Osteocyte (in vitro differentiated cells): ENCODE measurements around the gene SULT2B1. TPM values are rescaled to one million over a fixed set of nuclear protein-coding genes. Genes with fewer than 3 reads are reported as not detected.

Experiments used
- DNase-seq: peaks from one replicate; pipeline ENCODE4 v3.0.0; 2021; ENCODE audit warnings: mixed read lengths; ENCODE audit not compliant: unreplicated experiment; ENCODE audit errors: extremely low spot score
- H3K27ac Mint-ChIP-seq: one replicate; pipeline ENCODE4 v1.8.0; 2021; ENCODE audit warnings: mild to moderate bottlenecking, mixed read lengths; ENCODE audit not compliant: unreplicated experiment
- H3K27me3 Mint-ChIP-seq: one replicate; pipeline ENCODE4 v1.8.0; 2021; ENCODE audit warnings: mixed read lengths; ENCODE audit not compliant: unreplicated experiment
- H3K36me3 Mint-ChIP-seq: one replicate; pipeline ENCODE4 v1.8.0; 2021; ENCODE audit warnings: mixed read lengths; ENCODE audit not compliant: unreplicated experiment
- H3K4me1 Mint-ChIP-seq: one replicate; pipeline ENCODE4 v1.8.0; 2021; ENCODE audit warnings: mixed read lengths; ENCODE audit not compliant: unreplicated experiment
- H3K4me3 Mint-ChIP-seq: one replicate; pipeline ENCODE4 v1.8.0; 2021; ENCODE audit warnings: mild to moderate bottlenecking, moderate library complexity, mixed read lengths; ENCODE audit not compliant: unreplicated experiment
- H3K9me3 Mint-ChIP-seq: one replicate; pipeline ENCODE4 v1.8.0; 2021; ENCODE audit warnings: mixed read lengths; ENCODE audit not compliant: unreplicated experiment
- CTCF ChIP-seq: fragments of 200-600 bp; sonication (generic); IDR thresholded peaks from 2 replicates; pipeline ENCODE4 v1.5.0; 2021; ENCODE audit warnings: antibody characterized with exemption, mild to moderate bottlenecking, moderate library complexity
- total RNA-seq: library from RNA; stranded (reverse); gene quantifications from 2 replicates; pipeline ENCODE4 v1.2.1, GENCODE V29; 2021

SULT2B1 gene
- total RNA-seq, 1 donor from 2014 or later, result not detected

GRCh38 chr19:48608798-48609263, 56.9 kb downstream of the SULT2B1 start:
- TF ChIP-seq CTCF, result peak; percentile 48
- Mint-ChIP-seq H3K4me3 (no peak overlapping the region), H3K9me3 (no peaks in the 10 kb centered on the region), H3K27ac (no peak overlapping the region), H3K36me3 (no peaks in the 10 kb centered on the region), H3K27me3 (no peaks in the 10 kb centered on the region), H3K4me1 (peaks cover 2% of the 10 kb centered on the region)
- no peak for DNase-seq

DNA sequence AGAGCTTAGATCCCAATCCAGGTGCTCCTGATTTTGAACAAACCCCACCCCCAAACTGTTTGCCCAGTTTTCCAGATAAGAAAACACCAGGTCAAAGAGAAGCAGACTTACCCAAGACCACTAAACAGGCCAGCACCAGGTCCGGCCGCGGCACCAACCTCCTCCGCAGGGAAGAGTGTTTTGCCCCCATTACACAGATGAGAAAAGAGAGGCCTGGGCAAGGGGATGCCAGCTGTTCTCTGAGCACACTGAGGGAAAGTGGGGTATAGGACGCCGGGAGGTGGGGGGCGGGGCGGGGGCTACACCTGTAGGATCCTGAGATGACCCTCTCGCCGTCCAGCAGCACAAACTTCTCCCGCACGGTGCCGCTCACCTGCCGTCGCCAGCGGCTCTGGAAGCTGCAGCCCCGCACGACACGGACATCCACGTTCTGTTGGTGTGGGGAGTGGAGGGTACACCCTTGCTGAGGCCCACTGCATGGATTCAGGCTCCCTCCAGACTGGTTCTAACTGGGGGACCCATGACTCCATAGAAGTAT, 57.7 kb downstream of the SULT2B1 start:
- Mint-ChIP-seq H3K4me3 (no peak overlapping the region), H3K36me3 (no peaks in the 10 kb centered on the region), H3K27me3 (no peaks in the 10 kb centered on the region), H3K27ac (no peak overlapping the region), H3K4me1 (peaks cover 2% of the 10 kb centered on the region), H3K9me3 (no peaks in the 10 kb centered on the region)
- no peak for DNase-seq
- no peak for TF ChIP-seq CTCF

- no peak overlapping the region for H3K4me3 Mint-ChIP-seq
- no peaks in the 10 kb centered on the region for H3K27me3 Mint-ChIP-seq
- peaks cover 8% of the 10 kb centered on the region for H3K36me3 Mint-ChIP-seq
- DNase-seq, result no peak
- TF ChIP-seq CTCF, result no peak
- no peak overlapping the region for H3K27ac Mint-ChIP-seq
- H3K9me3 Mint-ChIP-seq, result no peaks in the 10 kb centered on the region
- peaks cover 8% of the 10 kb centered on the region for H3K4me1 Mint-ChIP-seq
Measured at GRCh38 chr19:48611872-48612271, 59.9 kb downstream of the SULT2B1 start.

GRCh38 chr19:48613024-48613851, 61.3 kb downstream of the SULT2B1 start:
- H3K36me3 Mint-ChIP-seq, result peaks cover 10% of the 10 kb centered on the region
- H3K27ac Mint-ChIP-seq, result peak overlapping the region; percentile 59
- no peaks in the 10 kb centered on the region for H3K9me3 Mint-ChIP-seq
- no peak overlapping the region for H3K4me3 Mint-ChIP-seq
- DNase-seq, result no peak
- peaks cover 22% of the 10 kb centered on the region for H3K4me1 Mint-ChIP-seq
- no peaks in the 10 kb centered on the region for H3K27me3 Mint-ChIP-seq
- no peak for TF ChIP-seq CTCF

DNA sequence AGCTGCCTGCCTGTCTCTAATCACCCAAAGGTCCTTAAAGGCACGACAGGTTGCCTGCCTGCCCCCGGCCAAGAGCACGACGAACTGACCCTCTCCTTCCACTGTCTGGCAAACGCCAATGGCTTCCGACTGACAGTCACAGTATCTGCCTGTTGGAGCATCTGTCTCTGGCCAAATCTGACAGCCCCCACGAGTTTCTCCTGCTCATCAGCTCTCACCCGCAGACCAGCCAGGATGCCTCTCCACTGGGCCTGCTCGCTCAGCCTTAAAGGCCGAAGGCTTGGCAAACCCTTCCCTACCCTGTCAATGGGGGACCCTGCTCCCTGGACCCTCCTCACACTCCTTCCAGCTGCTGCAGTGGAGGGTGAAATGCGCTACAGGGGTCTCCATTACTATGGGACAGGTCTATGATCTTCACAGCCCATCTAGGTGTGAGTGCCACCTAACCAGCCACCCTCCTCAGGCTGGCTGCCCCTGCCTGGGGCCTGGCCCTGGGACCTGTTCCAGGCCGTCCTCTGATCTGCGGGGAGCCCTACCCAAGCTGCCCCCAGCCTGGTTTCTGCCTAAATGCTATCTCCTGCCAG, 62.0 kb downstream of the SULT2B1 start:
- peaks cover 25% of the 10 kb centered on the region for H3K4me1 Mint-ChIP-seq
- H3K4me3 Mint-ChIP-seq, result no peak overlapping the region
- peaks cover 14% of the 10 kb centered on the region for H3K36me3 Mint-ChIP-seq
- H3K27ac Mint-ChIP-seq, result peak overlapping the region; percentile 59
- no peak for DNase-seq
- H3K27me3 Mint-ChIP-seq, result no peaks in the 10 kb centered on the region
- no peak for TF ChIP-seq CTCF
- no peaks in the 10 kb centered on the region for H3K9me3 Mint-ChIP-seq
